ENCODE measurements around the gene NLN.
"Not testable (repeated sequence)": the region's sequence is repeated elsewhere in the genome, so short reads cannot be mapped to it uniquely, and the experiment has no call there.

NLN gene

GRCh38 chr5:65734196-65734775 is 12.3 kb downstream of the NLN start:
- not testable (repeated sequence) for H3K4me3 ChIP-seq (ENCODE audit: low read depth in 1 of 2, low read length in 2 of 2); H3K36me3 ChIP-seq (ENCODE audit: control insufficient read depth in 1 of 2, insufficient read depth in 2 of 2, low read length in 2 of 2); H3K27me3 ChIP-seq (ENCODE audit: low read depth, low read length); H3K27ac ChIP-seq (ENCODE audit: low read length); H3K9me3 ChIP-seq (ENCODE audit: control insufficient read depth in 1 of 2, low read length in 2 of 2); H3K4me1 ChIP-seq (ENCODE audit: control insufficient read depth in 1 of 2, insufficient read depth in 2 of 2, low read length in 2 of 2)

GRCh38 chr5:65734921-65735320 is 12.9 kb downstream of the NLN start:
- no peak overlapping the region for H3K27ac ChIP-seq (ENCODE audit: low read length)
- H3K27me3 ChIP-seq (ENCODE audit: low read depth, low read length) = no peaks in the 10 kb centered on the region
- H3K4me3 ChIP-seq (ENCODE audit: low read depth in 1 of 2, low read length in 2 of 2) = no peak overlapping the region
- no peaks in the 10 kb centered on the region for H3K4me1 ChIP-seq (ENCODE audit: control insufficient read depth in 1 of 2, insufficient read depth in 2 of 2, low read length in 2 of 2)
- H3K9me3 ChIP-seq (ENCODE audit: control insufficient read depth in 1 of 2, low read length in 2 of 2) = no peaks in the 10 kb centered on the region
- H3K36me3 ChIP-seq (ENCODE audit: control insufficient read depth in 1 of 2, insufficient read depth in 2 of 2, low read length in 2 of 2) = no peaks in the 10 kb centered on the region

- Histone ChIP-seq H3K27me3 (ENCODE audit: low read depth, low read length) (no peaks in the 10 kb centered on the region), H3K9me3 (ENCODE audit: control insufficient read depth in 1 of 2, low read length in 2 of 2) (no peaks in the 10 kb centered on the region), H3K27ac (ENCODE audit: low read length) (no peak overlapping the region), H3K4me1 (ENCODE audit: control insufficient read depth in 1 of 2, insufficient read depth in 2 of 2, low read length in 2 of 2) (no peaks in the 10 kb centered on the region), H3K36me3 (ENCODE audit: control insufficient read depth in 1 of 2, insufficient read depth in 2 of 2, low read length in 2 of 2) (no peaks in the 10 kb centered on the region), H3K4me3 (ENCODE audit: low read depth in 1 of 2, low read length in 2 of 2) (no peak overlapping the region)
Measured at GRCh38 chr5:65736011-65736410, 14.0 kb downstream of the NLN start.

GRCh38 chr5:65737842-65738241 is 15.8 kb downstream of the NLN start:
- no peaks in the 10 kb centered on the region for H3K36me3 ChIP-seq (ENCODE audit: control insufficient read depth in 1 of 2, insufficient read depth in 2 of 2, low read length in 2 of 2)
- no peaks in the 10 kb centered on the region for H3K9me3 ChIP-seq (ENCODE audit: control insufficient read depth in 1 of 2, low read length in 2 of 2)
- no peak overlapping the region for H3K27ac ChIP-seq (ENCODE audit: low read length)
- no peaks in the 10 kb centered on the region for H3K4me1 ChIP-seq (ENCODE audit: control insufficient read depth in 1 of 2, insufficient read depth in 2 of 2, low read length in 2 of 2)
- H3K4me3 ChIP-seq (ENCODE audit: low read depth in 1 of 2, low read length in 2 of 2) = no peak overlapping the region
- H3K27me3 ChIP-seq (ENCODE audit: low read depth, low read length) = no peaks in the 10 kb centered on the region

- Histone ChIP-seq H3K4me3 (ENCODE audit: low read depth in 1 of 2, low read length in 2 of 2) (no peak overlapping the region), H3K4me1 (ENCODE audit: control insufficient read depth in 1 of 2, insufficient read depth in 2 of 2, low read length in 2 of 2) (no peaks in the 10 kb centered on the region), H3K9me3 (ENCODE audit: control insufficient read depth in 1 of 2, low read length in 2 of 2) (no peaks in the 10 kb centered on the region), H3K27ac (ENCODE audit: low read length) (no peak overlapping the region), H3K27me3 (ENCODE audit: low read depth, low read length) (no peaks in the 10 kb centered on the region), H3K36me3 (ENCODE audit: control insufficient read depth in 1 of 2, insufficient read depth in 2 of 2, low read length in 2 of 2) (no peaks in the 10 kb centered on the region)
Measured at GRCh38 chr5:65738305-65738704, 16.3 kb downstream of the NLN start.

GRCh38 chr5:65739162-65739561 is 17.2 kb downstream of the NLN start:
- H3K4me3 ChIP-seq (ENCODE audit: low read depth in 1 of 2, low read length in 2 of 2) = no peak overlapping the region
- H3K9me3 ChIP-seq (ENCODE audit: control insufficient read depth in 1 of 2, low read length in 2 of 2) = no peaks in the 10 kb centered on the region
- no peaks in the 10 kb centered on the region for H3K36me3 ChIP-seq (ENCODE audit: control insufficient read depth in 1 of 2, insufficient read depth in 2 of 2, low read length in 2 of 2)
- no peak overlapping the region for H3K27ac ChIP-seq (ENCODE audit: low read length)
- H3K4me1 ChIP-seq (ENCODE audit: control insufficient read depth in 1 of 2, insufficient read depth in 2 of 2, low read length in 2 of 2) = no peaks in the 10 kb centered on the region
- no peaks in the 10 kb centered on the region for H3K27me3 ChIP-seq (ENCODE audit: low read depth, low read length)

- H3K9me3 ChIP-seq (ENCODE audit: control insufficient read depth in 1 of 2, low read length in 2 of 2) = no peaks in the 10 kb centered on the region
- no peaks in the 10 kb centered on the region for H3K36me3 ChIP-seq (ENCODE audit: control insufficient read depth in 1 of 2, insufficient read depth in 2 of 2, low read length in 2 of 2)
- no peak overlapping the region for H3K27ac ChIP-seq (ENCODE audit: low read length)
- no peaks in the 10 kb centered on the region for H3K27me3 ChIP-seq (ENCODE audit: low read depth, low read length)
- no peaks in the 10 kb centered on the region for H3K4me1 ChIP-seq (ENCODE audit: control insufficient read depth in 1 of 2, insufficient read depth in 2 of 2, low read length in 2 of 2)
- no peak overlapping the region for H3K4me3 ChIP-seq (ENCODE audit: low read depth in 1 of 2, low read length in 2 of 2)
Measured at GRCh38 chr5:65742565-65743231, 20.7 kb downstream of the NLN start.

GRCh38 chr5:65749221-65749844 is 27.3 kb downstream of the NLN start:
- H3K9me3 ChIP-seq (ENCODE audit: control insufficient read depth in 1 of 2, low read length in 2 of 2) = no peaks in the 10 kb centered on the region
- no peaks in the 10 kb centered on the region for H3K27me3 ChIP-seq (ENCODE audit: low read depth, low read length)
- no peaks in the 10 kb centered on the region for H3K36me3 ChIP-seq (ENCODE audit: control insufficient read depth in 1 of 2, insufficient read depth in 2 of 2, low read length in 2 of 2)
- no peak overlapping the region for H3K4me3 ChIP-seq (ENCODE audit: low read depth in 1 of 2, low read length in 2 of 2)
- no peak overlapping the region for H3K27ac ChIP-seq (ENCODE audit: low read length)
- H3K4me1 ChIP-seq (ENCODE audit: control insufficient read depth in 1 of 2, insufficient read depth in 2 of 2, low read length in 2 of 2) = no peaks in the 10 kb centered on the region

GRCh38 chr5:65749956-65750355 is 28.0 kb downstream of the NLN start:
- no peaks in the 10 kb centered on the region for H3K9me3 ChIP-seq (ENCODE audit: control insufficient read depth in 1 of 2, low read length in 2 of 2)
- H3K36me3 ChIP-seq (ENCODE audit: control insufficient read depth in 1 of 2, insufficient read depth in 2 of 2, low read length in 2 of 2) = no peaks in the 10 kb centered on the region
- no peaks in the 10 kb centered on the region for H3K27me3 ChIP-seq (ENCODE audit: low read depth, low read length)
- no peak overlapping the region for H3K27ac ChIP-seq (ENCODE audit: low read length)
- no peaks in the 10 kb centered on the region for H3K4me1 ChIP-seq (ENCODE audit: control insufficient read depth in 1 of 2, insufficient read depth in 2 of 2, low read length in 2 of 2)
- H3K4me3 ChIP-seq (ENCODE audit: low read depth in 1 of 2, low read length in 2 of 2) = no peak overlapping the region

- no peaks in the 10 kb centered on the region for H3K9me3 ChIP-seq (ENCODE audit: control insufficient read depth in 1 of 2, low read length in 2 of 2)
- no peak overlapping the region for H3K27ac ChIP-seq (ENCODE audit: low read length)
- H3K4me3 ChIP-seq (ENCODE audit: low read depth in 1 of 2, low read length in 2 of 2) = no peak overlapping the region
- no peaks in the 10 kb centered on the region for H3K27me3 ChIP-seq (ENCODE audit: low read depth, low read length)
- no peaks in the 10 kb centered on the region for H3K4me1 ChIP-seq (ENCODE audit: control insufficient read depth in 1 of 2, insufficient read depth in 2 of 2, low read length in 2 of 2)
- H3K36me3 ChIP-seq (ENCODE audit: control insufficient read depth in 1 of 2, insufficient read depth in 2 of 2, low read length in 2 of 2) = no peaks in the 10 kb centered on the region
Measured at GRCh38 chr5:65750938-65751337, 28.9 kb downstream of the NLN start.

GRCh38 chr5:65753189-65753588 is 31.2 kb downstream of the NLN start:
- no peaks in the 10 kb centered on the region for H3K27me3 ChIP-seq (ENCODE audit: low read depth, low read length)
- no peaks in the 10 kb centered on the region for H3K36me3 ChIP-seq (ENCODE audit: control insufficient read depth in 1 of 2, insufficient read depth in 2 of 2, low read length in 2 of 2)
- H3K4me3 ChIP-seq (ENCODE audit: low read depth in 1 of 2, low read length in 2 of 2) = no peak overlapping the region
- no peaks in the 10 kb centered on the region for H3K4me1 ChIP-seq (ENCODE audit: control insufficient read depth in 1 of 2, insufficient read depth in 2 of 2, low read length in 2 of 2)
- H3K27ac ChIP-seq (ENCODE audit: low read length) = no peak overlapping the region
- H3K9me3 ChIP-seq (ENCODE audit: control insufficient read depth in 1 of 2, low read length in 2 of 2) = no peaks in the 10 kb centered on the region

All from muscle layer of duodenum (tissue), 2 donors.